Raji (cell line): Measurements from ENCODE around the gene FZD7.

Experiments used
- POLR2A ChIP-seq: IDR thresholded peaks from 2 replicates; pipeline ENCODE4 v1.6.1; 2011; ENCODE audit warnings: low read depth, low read length, control low read depth; ENCODE audit not compliant: insufficient read depth

FZD7 gene

DNA sequence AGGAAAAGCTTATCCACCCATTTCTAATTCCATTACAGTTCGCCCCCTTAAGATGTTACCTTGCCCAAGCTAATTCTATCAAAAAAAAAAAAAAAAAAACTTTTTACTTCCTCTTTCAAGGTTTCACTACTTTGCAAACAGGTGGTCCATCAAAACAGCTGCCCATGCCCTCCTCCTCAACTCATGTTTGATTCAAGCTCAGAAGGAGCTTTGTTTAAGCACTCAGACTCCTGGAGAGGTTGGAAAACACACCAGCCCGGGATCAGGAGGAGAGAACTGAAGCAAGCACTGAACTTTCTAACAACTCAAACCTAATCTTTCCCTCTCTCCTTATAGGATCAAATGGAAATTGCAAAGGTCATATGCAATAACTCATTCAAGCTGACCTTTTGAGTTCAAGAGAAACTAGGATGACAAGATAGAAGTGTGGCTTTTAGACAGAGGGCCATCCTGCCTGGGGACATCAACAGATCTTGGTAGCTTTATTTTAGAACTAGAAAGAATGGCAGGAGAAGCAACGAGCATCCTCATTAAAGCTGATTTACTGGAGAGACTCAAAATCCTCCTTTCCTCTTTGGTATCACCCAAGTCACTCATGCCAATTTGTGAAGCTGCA is 28.3 kb upstream of the FZD7 start:
- no peak for TF ChIP-seq POLR2A

GRCh38 chr2:202006301-202006700 is 27.4 kb upstream of the FZD7 start:
- no peak for TF ChIP-seq POLR2A

DNA sequence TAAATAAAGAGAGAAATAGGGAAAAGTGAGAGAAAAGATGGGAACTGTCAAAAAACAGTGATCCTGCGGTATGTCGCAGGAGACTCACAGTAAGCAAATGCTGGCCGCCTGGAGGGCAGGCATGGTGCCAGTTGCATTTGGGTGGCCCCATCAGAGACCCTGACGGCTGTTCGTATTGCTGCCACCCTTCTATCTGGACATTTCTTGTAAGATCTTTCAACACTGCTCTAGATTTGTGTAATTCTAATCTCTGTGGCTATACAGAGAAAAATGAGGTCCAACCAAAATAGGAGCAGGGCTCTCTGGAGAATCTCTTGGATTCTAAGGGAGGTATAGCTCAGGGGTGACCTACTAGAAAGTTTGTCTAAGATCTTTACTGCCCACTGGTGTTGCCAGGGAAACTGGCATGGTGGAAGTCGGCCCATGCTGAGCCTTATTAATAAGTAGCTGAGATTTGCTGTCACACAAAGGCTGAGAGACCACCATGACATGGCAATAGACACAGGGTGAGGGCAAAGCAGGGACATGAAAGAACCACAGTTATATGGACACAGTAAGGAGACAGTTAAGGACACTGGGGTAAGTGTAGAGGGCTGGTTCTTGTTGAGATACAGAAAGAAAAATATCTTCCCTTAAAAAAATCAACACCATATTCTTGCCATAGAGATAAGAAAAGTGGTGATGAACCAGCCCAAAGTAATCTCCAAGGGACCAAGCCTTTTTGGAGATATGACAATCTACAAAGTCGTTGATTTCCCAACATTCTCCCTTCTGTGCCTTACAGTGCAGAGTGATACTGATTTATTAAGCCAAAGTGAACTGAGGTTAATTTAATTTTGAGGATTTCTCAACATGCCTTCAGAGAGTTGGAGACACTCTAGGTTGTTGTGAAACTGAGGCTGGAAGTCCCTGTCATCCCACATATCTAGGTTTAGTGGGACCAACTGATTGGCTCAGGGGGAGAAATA is 26.4 kb upstream of the FZD7 start:
- TF ChIP-seq POLR2A: no peak

DNA sequence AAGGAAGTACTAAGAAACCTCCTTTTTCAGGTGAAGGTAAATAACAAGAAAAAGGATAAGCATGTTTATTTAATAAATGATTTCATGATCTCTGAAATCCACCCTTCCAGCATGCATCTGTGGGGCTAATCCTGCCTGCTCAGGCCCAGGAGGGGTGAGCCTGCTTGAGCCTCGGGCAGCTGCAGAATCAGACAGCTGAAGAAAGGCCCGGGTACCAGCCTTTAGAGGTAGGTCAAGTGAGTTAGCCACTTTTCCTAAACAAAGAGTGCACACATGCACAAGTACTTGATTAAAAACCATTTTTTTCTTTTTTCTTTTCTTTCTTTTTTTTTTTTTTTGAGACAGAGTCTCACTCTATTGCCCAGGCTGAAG is 25.7 kb upstream of the FZD7 start:
- no peak for TF ChIP-seq POLR2A

DNA sequence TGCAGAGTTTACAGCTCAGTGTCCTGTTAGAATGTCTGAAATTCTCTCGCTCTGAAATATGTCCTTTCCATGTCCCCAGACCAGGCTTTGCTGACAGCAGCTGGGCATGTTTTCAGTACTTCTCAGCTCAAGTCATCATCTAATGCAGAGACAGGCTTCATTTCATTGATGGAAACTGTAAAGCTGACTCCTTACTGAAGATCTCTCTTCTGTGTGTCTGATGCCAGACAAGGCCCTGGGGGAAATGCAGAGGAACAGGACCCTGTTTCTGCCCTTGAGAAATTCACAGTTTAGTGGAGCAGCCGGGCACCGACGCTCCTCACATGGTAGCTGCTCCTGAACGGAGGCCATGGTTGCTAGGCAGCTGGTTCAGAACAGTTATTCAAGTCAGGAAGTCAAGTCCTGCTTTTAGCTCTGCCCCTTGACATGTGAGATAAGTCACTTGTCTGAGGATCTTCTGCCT is 24.6 kb upstream of the FZD7 start:
- TF ChIP-seq POLR2A: no peak

DNA sequence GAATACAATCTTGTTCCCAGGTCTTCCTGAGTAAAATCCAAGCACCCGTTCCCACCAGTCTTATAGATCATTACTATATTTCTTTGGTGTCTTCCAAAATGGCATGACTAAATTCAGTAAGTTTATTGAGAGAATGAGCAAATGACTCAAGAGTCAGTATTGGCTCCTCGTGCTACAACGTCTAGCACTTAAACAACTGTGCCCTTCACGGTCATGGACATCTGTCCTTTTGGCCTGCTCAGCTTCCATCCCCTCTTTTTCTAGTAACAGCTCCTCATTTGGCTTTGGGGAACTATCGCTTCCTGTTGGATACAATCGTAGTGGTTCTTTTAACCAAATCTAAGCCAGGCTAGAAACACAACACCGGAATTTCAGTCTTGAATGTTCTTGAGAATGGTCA is 24.1 kb upstream of the FZD7 start:
- TF ChIP-seq POLR2A: no peak

- no peak for TF ChIP-seq POLR2A
Observed at GRCh38 chr2:202014318-202014717, 19.3 kb upstream of the FZD7 start.

GRCh38 chr2:202014759-202015211 is 18.9 kb upstream of the FZD7 start:
- no peak for TF ChIP-seq POLR2A

GRCh38 chr2:202015471-202015870 is 18.2 kb upstream of the FZD7 start:
- TF ChIP-seq POLR2A: no peak

DNA sequence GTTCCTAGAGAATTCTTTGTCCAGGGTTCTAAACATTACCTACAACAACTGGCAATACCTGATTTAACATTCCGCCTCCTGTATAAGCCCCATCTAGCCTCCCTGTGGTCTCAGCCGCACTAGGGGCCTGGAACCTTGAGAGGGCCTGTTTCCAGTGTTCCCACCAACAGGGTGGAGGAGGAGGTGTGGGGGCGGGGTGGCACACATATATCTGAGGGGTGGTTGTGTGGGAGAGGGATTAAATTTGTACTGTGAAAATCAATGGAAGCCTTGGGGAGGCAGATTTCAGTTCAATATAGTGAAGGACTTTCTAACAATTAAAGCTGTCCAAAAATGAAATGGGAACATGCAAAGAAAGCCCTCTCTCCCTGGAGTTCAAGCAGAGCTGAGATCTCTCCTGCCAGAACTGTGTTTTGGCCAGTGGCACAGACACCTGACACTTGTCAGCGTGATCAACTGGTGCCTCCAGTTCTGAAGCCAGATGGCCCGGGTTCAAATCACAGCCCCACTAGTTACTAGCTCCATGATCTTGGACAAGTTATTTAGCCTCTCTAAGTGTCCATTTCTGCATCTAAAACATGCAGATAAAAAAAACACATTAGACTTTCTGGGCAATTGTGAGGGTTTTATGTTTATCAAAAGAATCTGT is 17.0 kb upstream of the FZD7 start:
- TF ChIP-seq POLR2A: no peak

DNA sequence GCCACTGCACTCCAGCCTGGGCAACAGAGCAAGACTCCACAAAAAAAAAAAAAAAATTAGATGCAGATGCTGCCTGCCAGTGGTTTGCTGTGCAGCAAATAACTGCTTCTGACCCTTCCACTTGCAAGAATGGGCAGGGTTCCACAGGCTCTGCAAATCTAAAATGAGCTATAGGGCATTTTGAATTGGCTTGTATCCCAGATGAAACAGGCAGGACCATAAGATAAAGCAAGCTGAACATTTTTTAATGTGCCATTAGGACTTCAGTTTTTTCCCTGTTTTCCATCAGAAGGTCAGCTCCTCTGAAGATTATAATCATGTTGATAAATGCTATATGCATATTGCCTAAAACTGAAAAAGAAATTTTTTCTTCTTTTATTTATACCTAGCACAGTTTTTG is 15.7 kb upstream of the FZD7 start:
- TF ChIP-seq POLR2A: no peak

DNA sequence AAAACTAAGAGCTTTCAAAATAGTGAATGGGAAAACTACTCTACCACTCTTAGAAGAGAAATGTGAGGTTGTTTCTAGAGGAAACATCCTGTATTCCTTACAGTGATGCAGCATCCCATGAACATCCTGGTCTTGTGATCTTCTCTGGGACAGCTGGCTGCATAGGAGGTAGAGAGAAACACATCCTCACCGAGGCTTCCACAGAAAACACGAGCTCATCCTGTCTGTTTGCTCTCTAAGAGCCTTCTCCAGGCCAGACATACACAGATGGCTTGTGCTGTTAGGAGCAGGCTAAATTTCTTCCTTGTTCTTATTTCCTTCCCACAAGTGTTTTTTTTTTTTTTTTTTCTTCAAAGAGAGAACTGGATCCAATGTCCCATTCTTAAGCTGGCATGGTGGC is 14.7 kb upstream of the FZD7 start:
- TF ChIP-seq POLR2A: no peak

DNA sequence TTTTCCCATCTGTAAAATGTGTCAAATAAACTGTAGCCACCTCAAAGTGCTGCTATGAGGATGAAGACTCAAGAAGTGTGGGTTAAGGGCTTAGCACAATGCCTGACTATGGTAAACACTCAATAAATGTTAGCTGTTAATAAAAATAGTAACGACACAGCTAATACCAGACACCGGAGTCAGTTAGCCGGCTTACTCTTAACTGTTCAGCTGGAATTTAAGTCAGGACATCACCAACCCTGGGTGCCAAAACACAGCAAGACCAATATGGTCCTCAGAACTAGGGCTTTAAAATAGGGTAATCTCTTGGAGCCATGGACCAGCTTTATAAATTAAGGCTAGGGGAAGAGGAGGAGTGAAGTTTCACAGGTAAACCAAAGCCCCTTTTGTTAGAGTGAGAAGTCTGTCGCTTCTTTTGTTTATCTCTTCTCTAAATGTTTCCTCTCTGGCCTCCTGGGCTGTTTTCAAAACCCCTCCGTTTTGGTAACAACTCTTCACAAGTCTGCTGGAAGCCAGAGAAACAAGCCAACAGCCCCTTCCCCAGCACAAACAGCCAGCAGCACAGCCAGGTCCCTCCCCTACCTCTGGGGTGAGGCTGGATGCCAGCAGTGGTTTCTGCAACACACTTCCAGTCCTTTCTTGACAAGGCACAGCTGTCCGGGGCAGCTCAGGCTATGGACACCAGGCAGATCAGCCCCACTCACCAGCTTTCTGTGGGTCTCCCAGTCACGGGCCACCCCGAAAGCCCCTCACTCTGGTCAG is 13.8 kb upstream of the FZD7 start:
- no peak for TF ChIP-seq POLR2A

DNA sequence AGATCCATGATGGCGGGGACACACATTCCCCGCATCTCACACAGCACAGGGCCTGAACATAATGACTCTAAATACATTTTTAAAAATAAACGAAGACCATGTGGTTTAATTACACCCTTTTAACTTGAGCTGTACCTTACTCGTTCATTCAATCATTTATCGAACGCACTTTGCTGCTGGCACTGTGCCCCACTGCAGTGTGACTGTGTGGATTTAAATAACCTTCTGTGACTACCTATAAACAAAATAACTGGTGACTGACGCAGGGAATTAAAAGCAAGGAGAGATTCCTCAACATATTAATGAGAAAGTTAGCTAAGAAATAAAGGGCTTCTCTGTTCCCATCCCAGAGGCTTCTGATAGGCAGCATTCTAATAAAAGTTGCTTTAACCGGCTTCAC is 10.9 kb upstream of the FZD7 start:
- TF ChIP-seq POLR2A: no peak
